HG03175 (cell line): ENCODE data around the gene LYRM1.

Experiments used
- ATAC-seq: cut with Tn5 transposase; IDR thresholded peaks from one replicate; pipeline ENCODE4 v1.9.1; 2021; ENCODE audit warnings: mild to moderate bottlenecking, moderate library complexity; ENCODE audit not compliant: unreplicated experiment

Gene LYRM1

DNA sequence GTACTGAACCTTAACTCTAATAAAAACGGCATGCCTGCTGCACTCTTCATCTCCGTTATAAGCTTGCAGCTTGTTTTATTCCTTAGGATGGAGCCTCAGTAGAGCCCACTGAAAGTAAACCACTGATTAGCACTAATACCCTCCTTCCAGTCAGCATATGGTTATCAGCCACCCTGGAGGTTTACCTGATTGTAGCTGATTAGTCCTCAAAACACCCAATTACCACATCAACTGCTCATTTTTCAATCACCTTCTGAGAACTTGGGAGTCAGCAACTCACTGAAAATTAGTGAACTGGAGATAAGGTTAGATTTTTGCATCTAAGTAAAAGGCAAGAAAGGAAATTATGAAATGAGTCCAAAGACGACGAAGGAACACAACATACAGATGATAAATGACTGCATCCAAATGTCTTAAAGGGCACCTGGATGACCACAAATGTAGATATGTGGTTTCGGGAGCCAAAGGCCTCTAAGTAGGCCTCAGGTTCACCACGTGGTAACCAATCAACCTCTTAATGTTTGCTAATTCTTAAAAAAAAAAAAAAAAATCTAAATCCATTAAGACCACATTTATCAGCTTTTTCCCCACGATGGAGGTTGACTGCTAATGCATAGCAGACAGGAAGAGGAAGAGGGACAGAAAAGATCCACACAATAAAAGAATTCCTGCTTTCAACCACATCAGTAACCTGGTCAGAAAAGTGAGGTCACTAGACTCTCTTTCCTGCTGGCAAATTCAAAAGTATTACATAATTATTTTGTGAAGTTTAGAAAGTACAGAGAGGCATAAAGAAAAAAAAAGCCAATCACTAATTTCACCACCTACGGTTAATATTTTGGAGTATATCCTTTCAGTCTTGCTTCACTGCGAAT is 28.4 kb upstream of the LYRM1 start:
- no peak for ATAC-seq

DNA sequence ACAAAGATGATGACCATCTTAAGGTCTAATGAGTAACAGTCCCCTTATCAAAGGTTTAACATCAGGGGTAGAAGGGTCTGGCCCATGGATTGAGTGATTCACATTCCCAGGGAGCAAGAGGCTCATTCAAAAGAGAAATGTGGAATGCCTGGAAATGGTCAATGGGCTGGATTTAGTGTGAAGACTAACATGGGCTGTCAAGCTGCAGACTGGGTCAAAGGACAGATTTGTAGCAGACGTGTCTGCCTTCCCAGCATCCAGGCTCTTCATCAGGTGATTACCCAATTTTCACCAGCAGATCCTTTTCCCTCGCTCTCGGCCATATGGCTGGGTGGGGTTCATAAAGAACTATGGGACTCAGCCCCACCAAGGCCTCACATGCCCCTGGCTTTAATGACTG is 27.2 kb upstream of the LYRM1 start:
- no peak for ATAC-seq

DNA sequence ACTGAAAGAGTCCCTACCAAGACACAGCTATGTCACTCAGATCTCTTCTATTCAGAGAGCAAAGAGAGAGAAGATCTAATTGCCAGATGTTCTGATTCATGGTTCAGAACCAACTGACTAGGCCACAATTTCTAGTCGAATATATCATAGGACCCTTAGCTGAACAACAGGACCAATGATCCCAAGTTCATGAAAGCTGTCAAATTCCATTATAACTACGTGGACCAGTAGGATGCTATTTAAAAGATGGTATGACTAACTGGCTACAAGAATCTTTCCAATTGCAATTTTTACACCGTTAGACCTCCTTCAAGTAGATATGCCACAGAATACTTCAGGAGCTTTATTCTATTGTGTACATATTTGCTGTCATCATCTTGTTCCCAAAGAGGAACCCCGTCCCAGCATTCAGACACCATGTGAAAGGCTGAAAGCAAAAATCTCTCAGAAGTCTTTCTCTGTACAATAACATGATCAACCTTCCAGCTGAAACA is 26.4 kb upstream of the LYRM1 start:
- ATAC-seq, result no peak

DNA sequence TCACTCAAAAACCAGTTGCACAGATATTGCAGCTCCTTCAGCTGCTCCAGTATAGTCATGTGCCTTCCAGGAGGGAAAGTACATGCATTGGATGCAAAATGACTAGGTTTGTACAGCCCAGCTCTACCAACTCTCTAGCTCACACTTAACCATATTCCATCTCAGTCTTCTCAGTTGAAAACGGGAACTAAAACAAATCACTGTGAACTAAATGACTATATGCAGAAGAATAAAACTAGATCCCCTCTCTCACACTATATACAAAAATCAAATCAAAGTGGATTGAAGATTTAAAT is 25.3 kb upstream of the LYRM1 start:
- no peak for ATAC-seq

DNA sequence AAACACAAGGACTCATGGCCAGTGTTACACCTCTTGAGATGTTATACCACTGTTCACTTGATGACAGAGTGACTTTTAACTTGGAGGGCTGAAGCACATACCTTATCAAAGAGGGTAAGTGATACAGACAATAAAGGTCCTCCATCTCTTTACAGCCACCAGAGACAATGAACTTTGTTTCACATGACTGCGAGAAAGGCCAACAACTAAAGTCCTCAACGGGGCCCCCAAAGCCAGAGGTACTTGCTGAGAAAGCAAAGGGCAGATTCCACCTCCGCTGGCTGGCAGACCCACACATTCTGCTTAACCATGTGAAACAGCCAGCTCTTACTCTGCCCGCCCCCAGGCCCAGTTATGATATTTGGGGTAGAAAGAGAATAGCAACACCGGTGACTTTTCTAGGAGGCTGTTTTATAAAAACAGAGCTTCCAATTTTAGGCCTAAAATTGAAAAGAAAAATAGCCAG is 21.9 kb upstream of the LYRM1 start:
- ATAC-seq, result no peak

DNA sequence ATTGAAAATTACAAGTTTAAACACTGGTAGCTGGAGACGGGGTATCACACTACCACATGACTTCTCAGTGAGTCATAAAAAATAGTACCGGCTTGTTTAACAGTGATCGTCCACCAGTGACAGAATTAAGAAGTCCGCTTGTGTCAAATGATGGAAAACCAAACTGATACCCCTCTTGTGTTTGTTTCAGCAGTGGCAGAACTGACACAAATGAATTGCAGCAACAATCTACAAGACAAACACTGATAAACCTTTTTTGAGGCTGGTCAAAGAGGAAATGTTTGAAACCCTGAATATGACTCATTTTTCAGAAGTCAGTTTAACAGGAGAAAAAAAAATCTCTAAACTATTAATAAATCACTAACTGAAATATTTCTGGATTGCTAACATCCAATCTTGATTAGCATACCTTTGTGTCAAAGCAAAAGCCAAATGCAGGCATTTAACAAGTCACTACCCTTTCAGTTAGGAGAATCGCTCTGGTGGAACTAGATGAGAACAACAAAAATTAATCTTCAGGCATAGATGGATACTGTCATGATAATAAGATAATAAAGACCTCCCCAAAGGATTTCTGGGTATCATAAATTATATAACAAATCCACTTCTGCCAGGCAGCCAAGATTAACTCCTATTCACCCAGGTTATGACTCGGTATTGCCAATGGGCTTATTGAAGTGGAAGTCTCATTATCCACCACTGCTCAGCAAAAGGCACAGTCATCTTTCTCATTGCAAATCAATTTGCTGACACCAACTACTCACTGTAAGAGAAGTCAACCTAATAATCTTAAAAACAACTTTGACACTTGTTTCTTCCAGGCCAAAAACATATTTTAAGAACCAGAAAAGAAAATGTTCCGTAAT is 21.2 kb upstream of the LYRM1 start:
- no peak for ATAC-seq

DNA sequence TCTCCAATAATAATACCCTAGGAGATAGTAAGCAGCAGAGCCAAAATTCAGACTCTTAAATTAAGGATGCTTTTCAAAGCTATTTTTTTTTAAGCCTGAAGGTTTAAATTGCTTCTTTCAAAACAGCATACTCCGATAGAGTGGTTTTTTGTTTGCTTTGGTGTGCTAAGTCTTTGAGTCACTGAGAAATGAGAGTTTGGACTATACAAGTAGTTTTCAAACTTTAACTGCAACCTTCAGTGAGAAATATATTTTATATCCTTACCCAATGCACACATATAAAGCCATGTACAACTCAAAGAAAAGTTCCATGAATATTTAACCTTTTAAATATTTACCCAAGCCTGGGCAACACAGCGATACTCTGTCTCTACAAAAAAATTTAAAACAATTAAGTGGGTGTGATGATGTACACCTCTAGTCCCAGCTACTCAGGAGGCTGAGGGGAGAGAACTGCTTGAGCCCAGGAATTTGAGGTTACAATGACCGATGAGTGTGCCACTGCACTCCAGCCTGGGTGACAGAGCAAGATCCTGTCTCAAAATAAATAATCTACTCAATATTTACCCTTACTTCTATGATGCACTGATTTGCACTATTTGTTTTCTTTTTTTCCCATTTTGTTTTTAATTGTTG is 19.6 kb upstream of the LYRM1 start:
- no peak for ATAC-seq

DNA sequence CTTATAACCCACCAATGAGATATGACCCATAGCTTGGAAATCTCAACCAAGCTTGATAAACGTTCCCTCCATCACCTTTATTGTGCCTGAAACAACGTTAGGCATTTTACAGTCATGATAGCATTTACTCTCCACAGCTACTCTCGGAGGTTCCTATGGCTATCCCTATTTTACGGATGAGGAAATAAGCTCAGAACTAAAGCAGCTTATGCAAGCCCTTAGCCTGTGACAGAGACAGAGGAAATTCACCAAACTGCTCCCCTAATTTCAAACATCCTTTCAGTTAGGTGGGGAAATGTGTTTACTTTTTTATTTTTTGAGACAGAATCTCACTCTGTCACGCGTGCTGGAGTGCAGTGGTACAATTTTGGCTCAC is 19.1 kb upstream of the LYRM1 start:
- ATAC-seq, result no peak

DNA sequence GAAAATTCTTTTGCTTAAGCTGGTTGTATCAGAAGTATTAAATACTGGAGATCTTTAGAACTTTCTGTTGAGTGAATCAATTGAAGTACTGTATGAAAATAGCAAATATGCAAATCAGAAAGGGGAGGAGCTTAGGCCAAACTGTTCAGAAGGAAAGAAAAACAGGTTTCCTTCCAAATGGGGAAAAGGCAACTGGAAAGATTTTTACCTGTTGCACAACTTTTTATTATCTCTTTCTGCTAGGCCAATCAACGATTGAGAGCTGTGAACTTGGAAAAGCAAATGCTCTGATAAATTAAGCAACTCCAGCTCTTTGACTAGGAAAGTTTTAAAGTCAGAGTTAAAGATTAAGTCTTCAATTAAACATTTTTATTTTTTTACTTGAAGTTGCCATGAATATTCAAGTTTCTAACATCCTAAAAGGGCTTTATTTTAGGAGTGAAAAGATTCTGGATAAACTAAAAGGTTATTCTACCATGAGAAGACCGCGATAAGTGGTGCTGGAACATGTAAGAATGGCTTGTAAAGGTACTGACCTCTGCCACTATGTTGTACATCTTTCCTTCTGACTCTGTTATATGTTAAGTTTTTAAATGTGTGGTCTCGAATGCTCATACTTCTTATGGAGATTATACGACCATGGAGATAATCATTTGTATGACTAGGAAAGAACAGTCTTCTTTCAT is 16.9 kb upstream of the LYRM1 start:
- ATAC-seq, result no peak

DNA sequence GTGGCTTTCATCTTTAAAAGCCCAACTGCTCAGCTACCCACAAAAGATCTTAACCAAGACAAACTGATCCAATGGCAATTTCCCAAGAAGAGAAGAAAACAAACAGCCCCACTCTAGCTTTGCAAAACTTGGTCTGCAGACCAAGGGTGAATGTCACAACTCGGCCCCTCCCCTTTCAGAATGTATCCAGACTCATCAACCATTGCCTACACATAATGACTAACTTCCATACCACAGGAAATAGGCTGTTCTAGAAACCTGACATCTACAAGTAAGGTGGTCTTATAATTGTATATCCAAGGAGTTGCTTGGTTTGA is 16.4 kb upstream of the LYRM1 start:
- no peak for ATAC-seq

DNA sequence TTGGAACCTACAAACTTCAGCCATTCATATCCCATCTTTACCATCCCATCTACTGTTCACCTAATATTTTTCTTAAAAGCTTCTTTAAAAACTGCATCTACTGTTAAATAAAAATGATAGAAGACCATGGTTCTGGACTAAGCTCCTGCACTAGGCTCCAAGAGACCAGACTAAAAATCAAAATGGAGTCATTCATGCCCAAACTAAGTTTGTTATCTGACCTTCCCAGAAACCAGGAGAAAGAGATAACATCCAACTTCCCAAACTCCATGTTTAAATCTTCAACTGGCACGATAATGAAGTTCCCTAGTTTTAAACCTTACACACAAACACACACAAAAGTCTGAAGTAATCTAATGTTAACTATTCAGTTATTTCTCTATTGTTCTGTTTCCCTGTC is 14.3 kb upstream of the LYRM1 start:
- ATAC-seq, result no peak

DNA sequence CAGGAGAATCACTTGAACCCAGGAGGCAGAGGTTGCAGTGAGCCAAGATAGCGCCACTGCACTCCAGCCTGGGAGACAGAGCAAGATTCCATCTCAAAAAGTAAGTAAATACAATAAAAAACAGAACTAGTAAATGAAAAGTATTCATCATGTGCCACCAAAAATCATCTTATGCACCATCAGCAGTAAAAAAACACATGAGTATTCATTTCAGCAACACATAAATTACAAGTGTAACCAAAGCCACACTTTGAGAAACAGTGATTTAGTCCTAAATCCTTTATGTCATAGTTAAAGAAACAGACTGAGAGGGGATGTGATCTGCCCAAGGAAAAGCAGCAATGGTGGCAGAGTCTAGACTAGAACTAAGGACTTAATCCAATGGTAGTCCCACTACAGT is 13.4 kb upstream of the LYRM1 start:
- no peak for ATAC-seq

DNA sequence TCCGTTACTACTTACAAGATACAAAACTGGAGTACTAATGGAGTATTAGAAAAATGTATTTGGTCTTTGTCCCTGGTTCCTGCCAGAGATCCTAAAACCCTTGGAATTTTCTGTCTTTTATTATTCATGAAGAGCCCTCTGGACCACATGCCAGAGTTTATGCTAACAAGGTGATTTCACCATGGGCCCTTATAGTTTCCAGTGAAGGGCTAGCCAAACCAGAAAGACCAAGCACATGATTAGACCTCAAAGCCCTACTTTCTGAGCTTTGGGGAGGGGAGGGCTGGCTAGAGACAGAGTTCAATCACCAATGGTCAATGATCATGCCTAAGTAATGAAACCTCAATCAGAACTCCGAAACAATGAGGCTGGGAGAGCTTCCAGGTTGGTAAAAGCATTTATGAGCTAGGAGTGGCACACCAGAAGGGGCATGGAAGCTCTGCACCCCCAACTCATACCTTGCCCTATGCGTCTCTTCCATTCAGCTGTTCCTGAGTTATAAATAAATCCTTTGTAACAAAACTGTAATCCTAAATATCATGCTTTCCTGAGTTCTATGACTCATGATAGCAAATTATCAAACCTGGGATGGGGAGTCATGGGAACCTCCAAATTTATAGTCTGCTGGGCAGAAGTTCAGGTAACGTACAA is 10.8 kb upstream of the LYRM1 start:
- ATAC-seq, result no peak

DNA sequence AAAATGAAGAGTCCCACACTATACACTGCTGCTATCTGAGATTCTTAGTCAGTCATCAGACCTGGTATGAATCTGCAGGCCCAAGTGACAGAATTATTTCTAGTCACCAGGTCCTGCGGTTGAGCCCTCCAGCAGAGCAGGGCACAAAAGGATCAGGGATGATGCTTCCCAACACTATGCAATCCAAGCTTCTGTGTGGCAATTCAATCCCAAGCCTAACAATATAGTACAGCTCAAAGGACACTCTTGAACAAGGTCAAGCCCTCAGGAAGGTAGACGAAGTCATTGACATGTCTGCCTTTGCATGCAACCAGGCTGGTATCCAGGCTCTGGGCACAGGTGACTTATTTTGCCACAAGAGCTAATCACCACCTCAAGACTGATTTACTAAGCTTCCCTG is 6.2 kb upstream of the LYRM1 start:
- ATAC-seq, result no peak

DNA sequence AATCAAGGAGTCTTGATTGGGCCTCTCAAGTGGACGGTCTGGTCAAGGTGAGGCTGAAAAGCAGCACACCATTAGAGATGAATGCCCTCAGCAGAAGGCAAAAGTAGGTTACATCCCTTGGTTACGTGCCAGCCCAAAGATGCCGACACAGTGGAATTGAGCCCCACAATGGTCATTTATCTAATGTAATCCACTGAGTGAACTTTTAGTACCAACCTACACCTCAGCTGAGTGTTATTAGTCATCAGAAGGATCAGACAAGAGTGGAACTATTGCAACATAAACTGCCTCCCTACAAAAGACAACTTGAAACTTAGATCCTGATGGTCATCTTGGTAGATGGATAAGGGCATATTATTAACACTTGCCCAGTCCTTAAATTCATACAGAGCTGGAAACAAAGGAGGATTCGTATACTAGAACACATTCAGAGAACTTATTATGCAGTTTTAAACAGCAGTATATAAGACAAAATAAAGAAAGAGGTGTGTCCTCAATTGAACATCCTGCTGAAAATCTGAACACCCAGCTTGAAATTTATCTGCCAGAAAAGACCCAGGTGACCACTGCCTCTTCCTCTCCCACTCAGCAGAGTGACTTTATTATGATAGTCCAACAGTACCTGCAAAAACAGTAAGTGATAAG is 3.2 kb upstream of the LYRM1 start:
- ATAC-seq, result no peak

DNA sequence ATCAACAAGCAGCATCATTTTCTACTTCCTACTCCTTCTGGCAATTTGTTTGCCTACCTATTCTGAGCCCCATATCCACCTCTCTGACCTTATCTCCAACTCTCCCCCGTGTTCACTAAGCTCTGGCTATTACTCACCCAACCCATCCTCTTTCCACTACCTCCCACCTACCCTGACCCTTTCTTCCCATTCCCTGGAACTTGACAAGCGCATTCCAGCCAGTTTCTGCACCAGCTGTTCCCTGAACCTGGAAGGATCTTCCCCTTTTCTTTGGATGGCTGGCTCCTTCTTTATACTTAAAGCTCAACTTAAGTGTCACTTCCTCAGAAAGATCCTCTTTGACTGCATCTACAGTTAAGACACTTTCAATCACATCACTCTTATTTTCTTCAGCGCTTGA is 2.6 kb upstream of the LYRM1 start:
- no peak for ATAC-seq

DNA sequence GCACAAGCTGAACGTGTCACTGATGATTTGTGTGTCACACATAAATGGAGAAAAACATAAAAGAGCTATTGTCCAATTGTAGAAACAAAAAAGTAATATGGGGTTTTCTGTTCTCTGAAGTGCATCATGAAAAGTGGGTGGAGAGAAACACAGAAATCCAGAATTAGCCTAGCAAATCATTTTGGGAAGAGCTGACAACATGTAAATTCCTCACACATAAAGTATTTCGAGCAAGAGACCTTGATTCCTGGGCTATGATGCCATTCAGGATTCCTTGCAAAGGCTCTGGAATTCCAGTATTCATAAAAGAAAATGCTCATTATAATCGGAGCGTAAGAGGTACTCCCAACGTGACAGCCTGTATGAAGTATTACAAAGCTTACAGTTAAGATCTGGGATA is 1.5 kb upstream of the LYRM1 start:
- no peak for ATAC-seq

DNA sequence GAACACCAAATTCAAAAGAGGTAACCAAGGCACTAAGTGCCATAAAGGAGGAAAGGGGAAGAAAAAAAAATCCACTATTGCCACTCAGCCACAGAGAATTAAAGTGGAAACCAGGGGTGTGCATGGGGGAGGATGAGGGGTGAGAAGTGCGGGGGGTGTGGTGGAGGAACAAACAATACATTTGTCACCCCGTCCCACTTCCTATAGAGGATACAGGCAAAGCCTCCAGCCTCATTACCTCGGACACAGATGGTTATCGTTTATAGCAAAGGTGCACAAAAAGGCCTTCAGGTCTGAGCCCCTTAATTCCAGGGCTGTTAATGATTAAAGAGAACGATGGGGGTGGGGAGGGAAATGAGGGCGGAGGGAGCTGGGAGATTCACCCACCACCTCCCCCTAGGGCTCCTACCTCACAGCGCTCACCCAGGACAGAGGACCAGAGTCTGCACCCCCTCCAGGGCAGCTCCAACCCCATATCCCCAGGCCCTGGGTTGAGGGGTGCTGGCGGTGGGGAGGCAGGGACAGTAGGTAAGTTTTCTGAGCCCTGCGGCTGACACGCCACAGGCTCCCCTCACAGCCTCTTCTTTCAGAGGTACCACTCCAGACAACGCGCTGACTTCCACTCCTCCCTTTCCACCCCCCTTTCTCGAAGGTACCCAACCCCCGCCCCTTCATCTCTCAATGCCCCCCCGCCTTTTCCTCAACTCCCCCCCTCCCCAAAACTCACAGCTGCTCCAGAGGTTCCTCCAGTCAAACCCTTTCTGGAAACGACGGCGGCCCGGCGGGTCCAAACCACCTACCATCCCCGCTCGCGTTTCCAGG is 883 bp upstream of the LYRM1 start:
- no peak for ATAC-seq

DNA sequence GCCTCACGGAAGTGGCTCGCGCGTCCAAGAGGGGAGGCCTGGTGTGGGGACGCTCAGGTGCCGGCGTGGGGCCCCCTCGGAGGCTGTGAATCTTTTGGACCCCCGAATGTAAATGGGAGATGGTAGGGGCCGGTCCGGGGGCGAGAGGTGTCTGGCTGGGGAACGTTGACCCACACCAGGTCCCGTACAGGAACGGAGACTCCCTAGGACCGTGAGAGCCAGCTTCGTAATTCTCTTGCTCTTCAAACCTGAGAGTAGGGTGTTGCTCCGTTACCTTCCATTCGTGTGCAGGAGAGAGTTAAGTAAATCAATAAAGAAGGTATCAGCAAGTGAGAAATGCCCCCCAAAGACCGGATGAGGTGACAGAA is 481 bp downstream of the LYRM1 start:
- ATAC-seq, result peak; percentile 2
